Femur (tissue), 1 donor: ENCODE results near the gene TRPM5.

Experiments
- DNase-seq: peaks from one replicate; pipeline ENCODE4 v3.0.0-alpha.2; 2017

TRPM5 gene

GRCh38 chr11:2402890-2403645 is 41.2 kb downstream of the TRPM5 start:
- DNase-seq, result no peak

GRCh38 chr11:2402106-2402505 is 42.2 kb downstream of the TRPM5 start:
- no peak for DNase-seq

- no peak for DNase-seq
Observed at GRCh38 chr11:2401436-2401984, 42.8 kb downstream of the TRPM5 start.

- DNase-seq, result no peak
Observed at GRCh38 chr11:2400762-2401435, 43.4 kb downstream of the TRPM5 start.

- peak; percentile 100 for DNase-seq
Observed at GRCh38 chr11:2400069-2400761, 44.1 kb downstream of the TRPM5 start, which contains the start of gene TSSC4. Gene TSSC4 (plus strand): TSS chr11:2400750. CDS start chr11:2402634, 1,884 bp downstream.

- DNase-seq, result no peak
Observed at GRCh38 chr11:2399488-2400068, 44.7 kb downstream of the TRPM5 start.

GRCh38 chr11:2398664-2399355 is 45.5 kb downstream of the TRPM5 start:
- DNase-seq, result no peak

GRCh38 chr11:2397005-2397404 is 47.3 kb downstream of the TRPM5 start:
- DNase-seq, result no peak

GRCh38 chr11:2396471-2396870 is 47.8 kb downstream of the TRPM5 start:
- DNase-seq, result no peak

- DNase-seq, result no peak
Observed at GRCh38 chr11:2395856-2396255, 48.5 kb downstream of the TRPM5 start.

- DNase-seq, result no peak
Observed at GRCh38 chr11:2395211-2395730, 49.0 kb downstream of the TRPM5 start.

- DNase-seq, result no peak
Observed at GRCh38 chr11:2394818-2395105, 49.6 kb downstream of the TRPM5 start.
